T-cell (primary cell): ENCODE measurements around the gene DNAJC5. TPM values are rescaled to one million over a fixed set of nuclear protein-coding genes. Genes with fewer than 3 reads are reported as not detected.
"Not testable (repeated sequence)": the region's sequence is repeated elsewhere in the genome, so short reads cannot be mapped to it uniquely, and the experiment has no call there.

Experiments used
- ATAC-seq, 4 experiments: fragments of 200-7000 bp in 3 of 4; fragments of 150-1000 bp in 1 of 4; cut with Tn5 transposase; replicated peaks in 1 of 4; 1 replicate in 3 of 4; 2 replicates in 1 of 4; pipeline ENCODE4 v1.10.0; 2021; ENCODE audit warnings: moderate library complexity in 3 of 4, mild to moderate bottlenecking in 2 of 4, moderate number of reproducible peaks in 1 of 4
- CTCF ChIA-PET, 2 donors: fragments of 300-600 bp; sonication (Branson Sonifier 250); formaldehyde crosslinking; loops; one replicate each; lab custom pipeline; 2022; ENCODE audit warnings: antibody characterized with exemption in 2 of 2; lab: Charles Lee
- POLR2A ChIA-PET, 2 donors: fragments of 300-600 bp; sonication (Branson Sonifier 250); formaldehyde crosslinking; loops; one replicate each; lab custom pipeline; 2022; ENCODE audit warnings: antibody characterized with exemption in 2 of 2; lab: Charles Lee
- DNase-seq, 35 experiments: peaks; one replicate each; pipeline versions ENCODE4 v3.0.0 to v3.0.0-alpha.2; 2013 to 2023
- H3K27ac ChIP-seq: one replicate; pipeline ENCODE4 v1.5.1; 2013; ENCODE audit warnings: low read length
- H3K27me3 ChIP-seq, 2 experiments: replicated peaks in 1 of 2; 1 replicate in 1 of 2; 2 replicates in 1 of 2; pipeline versions ENCODE4 v1.6.1 to v1.7.0; 2013; ENCODE audit warnings: low read length in 1 of 2, mixed read lengths in 1 of 2; ENCODE audit not compliant: control insufficient read depth in 2 of 2, insufficient read depth in 2 of 2; ENCODE audit errors: extremely low read depth in 1 of 2
- H3K36me3 ChIP-seq, 2 donors: 1 replicate in 1 of 2; 2 replicates in 1 of 2; pipeline versions ENCODE4 v1.6.1 to v1.7.0; 2013; ENCODE audit warnings: low read length in 1 of 2; ENCODE audit not compliant: control insufficient read depth in 2 of 2, insufficient read depth in 1 of 2; ENCODE audit errors: extremely low read depth in 1 of 2
- H3K4me1 ChIP-seq, 2 experiments: 1 replicate in 1 of 2; 2 replicates in 1 of 2; pipeline versions ENCODE4 v1.6.1 to v1.7.0; 2013; ENCODE audit warnings: low read length in 2 of 2, mixed read lengths in 1 of 2; ENCODE audit not compliant: insufficient read depth in 2 of 2, control insufficient read depth in 1 of 2; ENCODE audit errors: extremely low read depth in 1 of 2
- H3K4me3 ChIP-seq, 2 donors: 1 replicate in 1 of 2; 2 replicates in 1 of 2; pipeline versions ENCODE4 v1.5.1 to v1.7.0; 2013; ENCODE audit warnings: mild to moderate bottlenecking in 2 of 2, low read length in 1 of 2, moderate library complexity in 1 of 2; ENCODE audit not compliant: control insufficient read depth in 1 of 2; ENCODE audit errors: extremely low read depth in 1 of 2
- H3K9me3 ChIP-seq: 2 replicates; pipeline ENCODE4 v1.7.0; 2013
- H3K27ac Mint-ChIP-seq, 2 donors: one replicate each; pipeline ENCODE4 v1.8.0; 2020 to 2021; ENCODE audit warnings: mild to moderate bottlenecking in 2 of 2, mixed read lengths in 2 of 2
- H3K27me3 Mint-ChIP-seq, 2 donors: one replicate each; pipeline ENCODE4 v1.8.0; 2021 to 2022; ENCODE audit warnings: mixed read lengths in 2 of 2
- H3K36me3 Mint-ChIP-seq: one replicate; pipeline ENCODE4 v1.8.0; 2021; ENCODE audit warnings: mixed read lengths
- H3K4me1 Mint-ChIP-seq, 3 donors: one replicate each; pipeline ENCODE4 v1.8.0; 2020 to 2022; ENCODE audit warnings: mixed read lengths in 3 of 3, mild to moderate bottlenecking in 1 of 3
- H3K4me3 Mint-ChIP-seq, 3 donors: one replicate each; pipeline ENCODE4 v1.8.0; 2020 to 2022; ENCODE audit warnings: mild to moderate bottlenecking in 3 of 3, mixed read lengths in 3 of 3, moderate library complexity in 3 of 3
- H3K9me3 Mint-ChIP-seq, 3 donors: one replicate each; pipeline ENCODE4 v1.8.0; 2020 to 2022; ENCODE audit warnings: mixed read lengths in 3 of 3
- WGBS: methylation state at CpG from one replicate; pipeline ENCODE4 v1.1.5; 2013; ENCODE audit warnings: missing lambda C conversion rate; ENCODE audit not compliant: insufficient coverage; 5-methylcytosine and 5-hydroxymethylcytosine counted together
- total RNA-seq, 35 experiments: library from RNA in 6 of 35; stranded (reverse) in 6 of 35; fragments of 120-200 nt in 1 of 35; gene quantifications; one replicate each; pipeline versions ENCODE4 v1.2.1 to v1.2.4 and lab custom pipeline; 2013 to 2026

The DNAJC5 gene
- total RNA-seq, 5 donors from 2014 or later (not counting 1 experiment from before 2014, with no cell fraction given): 35.4 to 63.7 (median 54.9) TPM

DNA sequence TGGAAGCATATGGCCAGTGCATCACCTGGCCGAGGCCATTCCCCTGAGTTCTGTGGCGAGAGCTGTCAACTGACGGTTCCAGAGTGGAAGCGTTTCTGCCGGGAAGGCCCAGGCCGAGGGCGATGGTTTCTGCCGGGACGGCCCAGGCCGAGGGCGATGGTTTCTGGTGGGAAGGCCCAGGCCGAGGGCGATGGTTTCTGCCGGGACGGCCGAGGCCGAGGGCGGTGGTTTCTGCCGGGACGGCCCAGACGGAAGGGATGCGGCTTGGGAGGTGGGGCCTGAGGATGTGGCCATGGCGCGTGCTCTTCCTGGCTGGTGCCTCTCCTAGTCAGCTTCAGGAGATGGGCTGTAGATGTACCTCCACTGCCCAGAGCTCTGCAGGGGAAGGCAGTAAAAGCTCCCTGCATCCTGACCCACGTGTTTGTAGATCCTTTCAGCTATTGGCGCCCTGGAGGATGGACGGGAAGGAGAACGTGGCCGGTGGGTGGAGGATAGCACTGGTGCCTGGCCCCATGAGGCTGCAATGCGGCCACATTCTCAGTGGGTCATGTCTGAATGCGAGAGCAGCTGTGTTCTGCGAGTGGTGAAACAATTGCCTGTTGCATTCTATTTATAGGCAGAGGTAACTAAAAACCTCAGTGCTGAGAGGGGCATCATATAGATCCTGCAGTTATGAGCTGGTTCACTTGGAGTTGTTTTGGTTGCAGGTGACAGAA lies 17.0 kb upstream of the DNAJC5 start:
- H3K27me3 ChIP-seq: no peaks in the 10 kb centered on the region
- ChIA-PET CTCF (interaction anchor here in 1 of 2 donors (0.8 kb wide), 1 partner anchor 13 kb away, joined by 3 read pairs; the partner anchor contains the start of gene TPD52L2), POLR2A (interaction anchor here in 1 of 2 donors (0.6 kb wide), 1 partner anchor 664 kb away, joined by 4 read pairs; no protein-coding TSS in a partner anchor)
- H3K36me3 ChIP-seq: peaks cover 40 to 62% of the 10 kb centered on the region in 2 donors
- DNase-seq (no peak), ATAC-seq (no peak)
- peaks cover 25% of the 10 kb centered on the region for H3K36me3 Mint-ChIP-seq
- H3K9me3 Mint-ChIP-seq: no peaks in the 10 kb centered on the region
- no peaks in the 10 kb centered on the region for H3K9me3 ChIP-seq
- WGBS: 96% methylated on average over 31 of the region's 32 CpGs
- H3K27ac ChIP-seq: no peak overlapping the region
- H3K4me3 ChIP-seq: no peak overlapping the region
- H3K4me3 Mint-ChIP-seq: no peak overlapping the region
- no peak overlapping the region for H3K27ac Mint-ChIP-seq
- H3K4me1 ChIP-seq: peaks cover 0 to 4% of the 10 kb centered on the region in 2 experiments
- peaks cover 4% of the 10 kb centered on the region in 3 donors for H3K4me1 Mint-ChIP-seq
- H3K27me3 Mint-ChIP-seq: no peaks in the 10 kb centered on the region

DNA sequence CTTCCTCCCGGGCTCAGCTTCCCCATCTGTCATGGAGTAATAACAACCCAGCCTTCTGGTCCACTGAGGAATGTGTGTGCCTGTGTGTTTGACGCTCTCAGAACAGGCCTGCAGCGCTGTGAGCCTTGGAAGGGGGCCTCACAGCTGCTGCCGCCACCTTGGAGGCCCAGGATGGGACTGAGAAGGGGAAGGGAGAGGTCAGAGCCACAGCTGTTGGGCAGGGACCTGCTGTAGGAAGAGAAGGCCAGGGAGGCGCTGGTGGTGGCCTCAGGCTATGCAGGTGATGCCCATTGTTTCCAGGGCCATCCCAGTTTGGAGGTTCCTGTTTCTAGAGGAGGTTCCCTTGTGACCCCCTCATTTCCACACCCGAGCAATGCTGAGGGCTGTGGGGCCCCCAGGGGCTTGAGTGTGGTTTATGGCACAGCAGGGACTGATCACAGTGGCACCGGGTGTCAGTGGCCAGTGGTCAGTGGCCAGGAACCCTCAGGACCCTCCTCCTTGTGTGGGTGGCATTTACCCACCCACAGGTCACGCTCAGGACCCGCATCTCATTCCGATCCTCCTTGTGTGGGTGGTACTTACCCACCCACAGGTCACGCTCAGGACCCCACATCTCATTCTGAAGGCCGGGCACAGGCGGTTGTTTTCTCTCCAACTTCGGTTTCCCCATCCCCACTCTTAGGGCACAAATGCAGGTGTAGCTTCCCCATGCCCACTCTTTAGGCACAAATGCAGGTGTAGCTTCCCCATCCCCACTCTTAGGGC lies 15.8 kb upstream of the DNAJC5 start:
- no peaks in the 10 kb centered on the region for H3K27me3 Mint-ChIP-seq
- no peaks in the 10 kb centered on the region for H3K9me3 ChIP-seq
- ATAC-seq (no peak), DNase-seq (no peak)
- no peak overlapping the region for H3K4me3 Mint-ChIP-seq
- peaks cover 44 to 65% of the 10 kb centered on the region in 2 donors for H3K36me3 ChIP-seq
- H3K9me3 Mint-ChIP-seq: no peaks in the 10 kb centered on the region
- no peaks in the 10 kb centered on the region for H3K4me1 ChIP-seq
- peaks cover 20% of the 10 kb centered on the region for H3K36me3 Mint-ChIP-seq
- ChIA-PET POLR2A (no interaction called here), CTCF (no interaction called here)
- no peaks in the 10 kb centered on the region for H3K27me3 ChIP-seq
- H3K4me1 Mint-ChIP-seq: peaks cover 0 to 4% (median 0%) of the 10 kb centered on the region in 3 donors
- no peak overlapping the region for H3K4me3 ChIP-seq
- no peak overlapping the region for H3K27ac Mint-ChIP-seq
- WGBS: 98% methylated on average over 12 of the region's 14 CpGs
- H3K27ac ChIP-seq: no peak overlapping the region

DNA sequence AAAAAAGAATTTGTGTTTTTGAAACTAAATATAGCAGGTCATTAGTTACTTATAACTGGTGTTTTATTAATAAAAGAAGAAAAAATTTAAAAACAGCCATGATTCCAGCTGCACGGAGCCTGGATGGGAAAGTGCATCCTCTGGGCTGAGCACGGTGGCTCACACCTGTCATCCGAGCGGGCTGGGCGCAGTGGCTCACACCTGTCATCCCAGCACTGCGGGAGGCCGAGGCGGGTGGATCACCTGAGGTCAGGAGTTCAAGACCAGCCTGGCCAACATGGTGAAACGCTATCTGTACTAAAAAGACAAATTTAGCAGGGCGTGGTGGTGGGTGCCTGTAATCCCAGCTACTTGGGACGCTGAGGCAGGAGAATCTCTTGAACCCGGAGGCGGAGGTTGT lies 14.0 kb upstream of the DNAJC5 start:
- H3K4me1 ChIP-seq, H3K4me1 Mint-ChIP-seq, POLR2A ChIA-PET, H3K27me3 Mint-ChIP-seq, H3K4me3 ChIP-seq, DNase-seq, CTCF ChIA-PET, H3K9me3 ChIP-seq, H3K27ac ChIP-seq, H3K27me3 ChIP-seq, H3K9me3 Mint-ChIP-seq, H3K27ac Mint-ChIP-seq, H3K4me3 Mint-ChIP-seq, ATAC-seq: not testable (repeated sequence)
- peaks cover 14% of the 10 kb centered on the region for H3K36me3 Mint-ChIP-seq
- 98% methylated on average over 11 of the region's 13 CpGs for WGBS
- peaks cover 43 to 62% of the 10 kb centered on the region in 2 donors for H3K36me3 ChIP-seq

DNA sequence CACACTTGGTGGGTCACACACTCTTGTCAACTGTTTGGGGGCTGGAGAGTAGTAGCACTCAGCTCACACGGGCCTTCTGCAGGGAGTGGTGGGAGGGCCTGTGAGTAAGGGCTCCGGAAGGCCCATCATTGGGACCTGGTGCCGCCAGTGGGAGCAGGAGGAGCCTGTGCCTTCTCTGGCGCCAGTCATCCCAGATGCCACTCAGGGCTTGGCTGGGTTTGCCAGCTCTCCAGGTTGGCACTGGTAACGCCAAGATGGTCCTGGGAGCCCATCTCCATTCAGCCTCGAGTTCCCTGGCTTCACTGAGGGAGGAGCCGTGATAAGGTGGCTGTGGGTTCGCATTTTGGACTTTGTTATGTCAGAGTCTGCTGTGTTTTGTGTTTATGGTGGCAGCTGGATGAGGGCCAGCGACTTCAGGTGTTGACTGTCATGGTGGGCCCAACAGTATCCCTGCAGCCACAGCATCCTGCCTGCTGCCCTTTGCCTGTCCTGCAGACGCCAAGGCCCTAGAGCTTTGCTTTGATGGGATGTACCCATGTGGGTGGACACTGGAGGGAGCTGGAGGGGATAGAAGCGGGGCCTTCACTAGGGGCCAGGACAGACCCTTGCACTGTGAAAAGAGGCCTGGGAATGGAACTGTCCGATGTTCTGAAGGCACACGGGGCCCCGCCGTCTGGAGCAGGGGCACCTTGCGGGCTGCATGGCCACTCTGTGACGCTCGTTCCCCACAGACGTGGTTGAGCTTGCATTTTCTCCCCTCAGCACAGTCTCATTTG lies 13.3 kb upstream of the DNAJC5 start:
- Mint-ChIP-seq H3K27me3 (no peaks in the 10 kb centered on the region), H3K4me1 (no peaks in the 10 kb centered on the region), H3K4me3 (no peak overlapping the region), H3K27ac (no peak overlapping the region), H3K36me3 (peaks cover 8% of the 10 kb centered on the region), H3K9me3 (no peaks in the 10 kb centered on the region)
- no peaks in the 10 kb centered on the region for H3K27me3 ChIP-seq
- peaks cover 40 to 55% of the 10 kb centered on the region in 2 donors for H3K36me3 ChIP-seq
- WGBS: 98% methylated on average over 12 of the region's 19 CpGs
- DNase-seq (no peak), ATAC-seq (no peak)
- H3K27ac ChIP-seq: no peak overlapping the region
- CTCF ChIA-PET: no interaction called here
- peaks cover 0 to 3% of the 10 kb centered on the region in 2 experiments for H3K4me1 ChIP-seq
- H3K4me3 ChIP-seq: no peak overlapping the region
- H3K9me3 ChIP-seq: no peaks in the 10 kb centered on the region
- POLR2A ChIA-PET: no interaction called here

DNA sequence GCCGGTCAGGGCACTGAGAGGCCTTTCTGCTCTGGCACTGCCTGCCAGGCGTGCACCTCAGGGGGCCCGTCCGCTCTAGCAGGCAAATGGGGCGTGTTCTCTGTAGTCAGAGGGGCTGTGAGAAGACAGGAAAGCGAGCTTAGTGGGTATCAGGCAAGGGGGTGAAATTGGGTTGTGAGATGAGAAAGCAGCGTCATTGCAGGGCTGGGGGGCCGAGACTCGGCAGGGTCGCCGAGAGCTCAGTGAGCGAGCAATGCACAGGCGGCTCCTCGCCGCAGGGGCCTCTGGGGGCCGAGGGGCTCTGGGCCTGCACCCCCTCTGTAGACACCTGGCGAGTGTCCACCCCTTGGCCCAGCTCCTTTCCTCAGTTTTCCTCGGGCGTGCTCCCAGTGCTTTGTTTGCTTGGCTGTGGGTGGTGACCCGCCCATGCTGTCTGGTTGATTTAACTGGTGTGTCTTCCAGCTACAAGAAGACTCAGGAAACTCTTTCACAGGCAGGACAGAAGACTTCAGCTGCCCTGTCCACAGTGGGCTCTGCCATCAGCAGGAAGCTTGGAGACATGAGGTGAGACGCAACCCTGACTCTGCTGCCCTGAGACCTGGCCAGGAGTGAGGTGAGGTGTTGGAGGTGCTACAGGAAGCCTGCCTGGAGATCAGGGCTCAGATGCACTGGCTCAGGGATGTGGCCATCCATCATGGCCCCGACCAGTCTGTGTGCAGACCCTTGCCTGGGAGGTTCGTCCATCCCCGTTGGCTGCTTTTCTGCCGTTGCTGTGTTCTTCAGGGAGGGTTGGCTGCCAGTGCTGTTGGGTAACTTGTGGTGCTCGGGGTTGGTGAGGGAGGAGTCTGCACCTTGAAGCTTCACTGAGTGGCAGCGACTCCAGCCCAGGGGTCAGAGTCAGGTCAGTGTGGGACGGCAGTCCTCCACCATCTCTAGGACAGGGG lies 12.4 kb upstream of the DNAJC5 start:
- H3K27me3 Mint-ChIP-seq: no peaks in the 10 kb centered on the region
- Histone ChIP-seq H3K9me3 (no peaks in the 10 kb centered on the region), H3K27me3 (no peaks in the 10 kb centered on the region), H3K4me3 (no peak overlapping the region), H3K27ac (no peak overlapping the region), H3K36me3 (peaks cover 38 to 57% of the 10 kb centered on the region in 2 donors), H3K4me1 (peaks cover 0 to 3% of the 10 kb centered on the region in 2 experiments)
- no peak for DNase-seq
- no peaks in the 10 kb centered on the region for H3K4me1 Mint-ChIP-seq
- H3K4me3 Mint-ChIP-seq: no peak overlapping the region
- ATAC-seq: no peak
- H3K36me3 Mint-ChIP-seq: peaks cover 13% of the 10 kb centered on the region
- H3K9me3 Mint-ChIP-seq: no peaks in the 10 kb centered on the region
- ChIA-PET POLR2A (no interaction called here), CTCF (no interaction called here)
- H3K27ac Mint-ChIP-seq: no peak overlapping the region
- 95% methylated on average over 20 of the region's 28 CpGs for WGBS
